Brain pericyte (primary cell): ENCODE measurements around the gene ZNF383.
"Not testable (repeated sequence)": the region's sequence is repeated elsewhere in the genome, so short reads cannot be mapped to it uniquely, and the experiment has no call there.

Source experiments
- DNase-seq: peaks from one replicate; pipeline ENCODE4 v3.0.0-alpha.2; 2012; ENCODE audit warnings: low read depth, low spot score

ZNF383 gene

GRCh38 chr19:37292998-37293939, 75.3 kb downstream of the ZNF383 start:
- DNase-seq = not testable (repeated sequence)

- DNase-seq = not testable (repeated sequence)
Measured at GRCh38 chr19:37294246-37294645, 76.2 kb downstream of the ZNF383 start.
